Thyroid gland (tissue), 4 donors: Measurements from ENCODE around the gene PACS2.

Experiments used
- POLR2A ChIP-seq, 2 donors: fragments of 450-650 bp; IDR thresholded peaks; one replicate each; pipeline ENCODE4 v1.6.1; 2017; ENCODE audit warnings: antibody characterized with exemption in 2 of 2, mild to moderate bottlenecking in 2 of 2, moderate library complexity in 1 of 2
- TF ChIP-seq, protein P1 (sequence below), 6 experiments: fragments of 200-600 bp in 3 of 6; fragments of 450-650 bp in 3 of 6; sonication (generic) in 3 of 6; IDR thresholded peaks; one replicate each; pipeline ENCODE4 v1.5.1; 2016 to 2019; ENCODE audit warnings: antibody characterized with exemption in 6 of 6, mild to moderate bottlenecking in 2 of 6, inconsistent platforms in 1 of 6, moderate library complexity in 1 of 6

GRCh38 chr14:105365101-105365500 is 50.6 kb downstream of the PACS2 start:
- TF ChIP-seq, protein P1, sequence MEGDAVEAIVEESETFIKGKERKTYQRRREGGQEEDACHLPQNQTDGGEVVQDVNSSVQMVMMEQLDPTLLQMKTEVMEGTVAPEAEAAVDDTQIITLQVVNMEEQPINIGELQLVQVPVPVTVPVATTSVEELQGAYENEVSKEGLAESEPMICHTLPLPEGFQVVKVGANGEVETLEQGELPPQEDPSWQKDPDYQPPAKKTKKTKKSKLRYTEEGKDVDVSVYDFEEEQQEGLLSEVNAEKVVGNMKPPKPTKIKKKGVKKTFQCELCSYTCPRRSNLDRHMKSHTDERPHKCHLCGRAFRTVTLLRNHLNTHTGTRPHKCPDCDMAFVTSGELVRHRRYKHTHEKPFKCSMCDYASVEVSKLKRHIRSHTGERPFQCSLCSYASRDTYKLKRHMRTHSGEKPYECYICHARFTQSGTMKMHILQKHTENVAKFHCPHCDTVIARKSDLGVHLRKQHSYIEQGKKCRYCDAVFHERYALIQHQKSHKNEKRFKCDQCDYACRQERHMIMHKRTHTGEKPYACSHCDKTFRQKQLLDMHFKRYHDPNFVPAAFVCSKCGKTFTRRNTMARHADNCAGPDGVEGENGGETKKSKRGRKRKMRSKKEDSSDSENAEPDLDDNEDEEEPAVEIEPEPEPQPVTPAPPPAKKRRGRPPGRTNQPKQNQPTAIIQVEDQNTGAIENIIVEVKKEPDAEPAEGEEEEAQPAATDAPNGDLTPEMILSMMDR (IDR thresholded peaks at IDR 0.05) = no peak
- TF ChIP-seq POLR2A (IDR thresholded peaks at IDR 0.05) = no peak
